MCF 10A (cell line): Measurements from ENCODE around the gene GNG13. TPM values are rescaled to one million over a fixed set of nuclear protein-coding genes. Genes with fewer than 3 reads are reported as not detected.

ENCODE experiments used
- Bru-seq: library from RNA; stranded (reverse); fragments of 400-500 nt; gene quantifications from one replicate; lab custom pipeline; 2021; lab: Mats Ljungman, UMichigan
- BruChase-seq, 2 experiments: library from RNA; stranded (reverse); fragments of 400-500 nt; gene quantifications; one replicate each; lab custom pipeline; 2021; lab: Mats Ljungman, UMichigan
- BruUV-seq: library from RNA; stranded (reverse); fragments of 400-500 nt; replicated peaks from 2 replicates; lab custom pipeline; 2021; lab: Mats Ljungman, UMichigan
- CTCF ChIA-PET: fragments of 300-600 bp; sonication (Branson Sonifier 250); formaldehyde crosslinking; extraction: SDS; loops from one replicate; lab custom pipeline; 2021; ENCODE audit warnings: antibody characterized with exemption, inconsistent platforms; lab: Yijun Ruan, JAX
- POLR2A ChIA-PET: fragments of 300-600, 350-650 bp; sonication (Branson Sonifier 250); formaldehyde crosslinking; extraction: SDS; loops from one replicate; lab custom pipeline; 2020; ENCODE audit warnings: antibody characterized with exemption, inconsistent platforms; lab: Yijun Ruan, JAX
- DNase-seq: peaks from one replicate; pipeline ENCODE4 v3.0.0-alpha.2; 2018; ENCODE audit not compliant: unreplicated experiment
- H3K27ac Mint-ChIP-seq: one replicate; pipeline ENCODE4 v1.8.0; 2022; ENCODE audit warnings: mild to moderate bottlenecking, low read depth, mixed read lengths; ENCODE audit not compliant: unreplicated experiment
- H3K27me3 Mint-ChIP-seq: one replicate; pipeline ENCODE4 v1.8.0; 2022; ENCODE audit warnings: mixed read lengths; ENCODE audit not compliant: insufficient read depth, unreplicated experiment
- H3K36me3 Mint-ChIP-seq: one replicate; pipeline ENCODE4 v1.8.0; 2022; ENCODE audit warnings: mild to moderate bottlenecking, moderate library complexity, mixed read lengths; ENCODE audit not compliant: insufficient read depth, unreplicated experiment
- H3K4me1 Mint-ChIP-seq: one replicate; pipeline ENCODE4 v1.8.0; 2022; ENCODE audit warnings: mixed read lengths; ENCODE audit not compliant: insufficient read depth, unreplicated experiment
- H3K4me3 Mint-ChIP-seq: one replicate; pipeline ENCODE4 v1.8.0; 2022; ENCODE audit warnings: mild to moderate bottlenecking, moderate library complexity, mixed read lengths; ENCODE audit not compliant: unreplicated experiment
- H3K9me3 Mint-ChIP-seq: one replicate; pipeline ENCODE4 v1.8.0; 2022; ENCODE audit warnings: mixed read lengths; ENCODE audit not compliant: unreplicated experiment
- intact Hi-C: fragments of 100-400 bp; cut with micrococcal nuclease; formaldehyde crosslinking; loops from 2 replicates; pipeline ENCODE4 v1.14.1; 2022
- long read RNA-seq: library from polyadenylated mRNA; stranded (forward); transcript quantifications from one replicate; pipeline ENCODE4 v2.0.0, GENCODE V29; 2022
- total RNA-seq: library from RNA; stranded (reverse); gene quantifications from 2 replicates; pipeline ENCODE4 v1.2.3, GENCODE V29; 2022
- TF ChIP-seq, protein P1 (sequence below): fragments of 200-600 bp; IDR thresholded peaks from one replicate; pipeline ENCODE4 v1.8.0; 2022; ENCODE audit warnings: antibody characterized with exemption, mild to moderate bottlenecking; ENCODE audit not compliant: unreplicated experiment

The GNG13 gene, protein sequence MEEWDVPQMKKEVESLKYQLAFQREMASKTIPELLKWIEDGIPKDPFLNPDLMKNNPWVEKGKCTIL
- total RNA-seq, result not detected in 2 replicates
- Bru-seq, nascent RNA, result not detected
- BruChase-seq, experiment 1, labeled RNA remaining after a 6-hour chase, result not detected
- BruChase-seq, experiment 2, labeled RNA remaining after a 2-hour chase, result not detected
- long read RNA-seq, result 0 reads

DNA sequence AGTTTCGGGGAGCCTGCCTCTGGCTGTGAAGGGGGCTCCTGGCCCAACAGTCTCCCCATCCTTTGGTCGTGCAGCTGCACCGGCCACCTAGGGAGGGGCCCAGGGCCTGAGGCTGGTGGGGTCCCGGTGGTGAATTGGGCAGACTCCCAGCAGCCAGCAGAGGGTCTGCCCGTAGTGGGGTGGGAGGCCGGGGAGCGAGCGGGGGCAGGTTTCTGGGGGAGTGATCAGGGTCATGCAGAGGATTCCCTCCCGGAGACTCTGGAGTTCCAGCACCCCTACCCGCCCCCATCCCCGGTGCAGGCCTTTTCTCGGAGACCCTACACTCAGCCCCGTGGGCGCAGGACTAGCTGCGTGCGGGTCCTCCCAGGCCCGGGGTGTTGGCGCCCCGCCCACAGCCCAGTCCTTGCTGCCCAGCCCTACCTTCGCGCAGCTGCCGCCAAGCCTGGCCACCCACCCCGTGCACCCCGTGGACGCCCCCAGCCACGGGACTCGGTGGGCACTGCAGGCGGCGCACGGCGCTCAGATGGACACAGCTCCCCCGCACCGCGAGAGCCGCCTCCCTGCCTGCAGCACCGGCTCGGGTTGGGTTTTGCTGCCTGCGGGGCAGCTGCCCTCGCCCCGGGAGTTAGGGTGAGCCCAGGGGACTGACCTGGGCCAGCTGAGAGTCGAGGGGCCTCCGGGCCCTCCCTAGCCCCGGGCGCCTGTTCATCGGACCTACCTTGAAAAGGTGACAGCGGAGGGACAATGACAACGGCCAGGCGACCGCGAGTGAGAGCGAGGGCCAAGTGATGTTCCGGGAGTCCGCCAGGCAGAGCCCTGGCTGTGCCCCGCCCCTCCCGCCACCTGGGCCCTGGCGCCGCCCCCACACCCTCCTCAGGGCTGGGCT lies at the start of gene GNG13:
Gene GNG13, minus strand, starts transcription at position 787 of the 886 bp plus-strand sequence. CDS start 1,657 bp downstream, outside the sequence.
- ChIA-PET CTCF (no interaction called here), POLR2A (no interaction called here)
- TF ChIP-seq, protein P1, sequence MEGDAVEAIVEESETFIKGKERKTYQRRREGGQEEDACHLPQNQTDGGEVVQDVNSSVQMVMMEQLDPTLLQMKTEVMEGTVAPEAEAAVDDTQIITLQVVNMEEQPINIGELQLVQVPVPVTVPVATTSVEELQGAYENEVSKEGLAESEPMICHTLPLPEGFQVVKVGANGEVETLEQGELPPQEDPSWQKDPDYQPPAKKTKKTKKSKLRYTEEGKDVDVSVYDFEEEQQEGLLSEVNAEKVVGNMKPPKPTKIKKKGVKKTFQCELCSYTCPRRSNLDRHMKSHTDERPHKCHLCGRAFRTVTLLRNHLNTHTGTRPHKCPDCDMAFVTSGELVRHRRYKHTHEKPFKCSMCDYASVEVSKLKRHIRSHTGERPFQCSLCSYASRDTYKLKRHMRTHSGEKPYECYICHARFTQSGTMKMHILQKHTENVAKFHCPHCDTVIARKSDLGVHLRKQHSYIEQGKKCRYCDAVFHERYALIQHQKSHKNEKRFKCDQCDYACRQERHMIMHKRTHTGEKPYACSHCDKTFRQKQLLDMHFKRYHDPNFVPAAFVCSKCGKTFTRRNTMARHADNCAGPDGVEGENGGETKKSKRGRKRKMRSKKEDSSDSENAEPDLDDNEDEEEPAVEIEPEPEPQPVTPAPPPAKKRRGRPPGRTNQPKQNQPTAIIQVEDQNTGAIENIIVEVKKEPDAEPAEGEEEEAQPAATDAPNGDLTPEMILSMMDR, result no peak
- no TSS peak for BruUV-seq
- intact Hi-C loops, result no loop called here
- Mint-ChIP-seq H3K27me3 (no peaks in the 10 kb centered on the region), H3K9me3 (no peaks in the 10 kb centered on the region), H3K36me3 (no peaks in the 10 kb centered on the region), H3K27ac (no peak within 1 kb of the TSS), H3K4me3 (no peak within 1 kb of the TSS), H3K4me1 (peaks cover 5% of the 10 kb centered on the region)
- DNase-seq, result no peak

DNA sequence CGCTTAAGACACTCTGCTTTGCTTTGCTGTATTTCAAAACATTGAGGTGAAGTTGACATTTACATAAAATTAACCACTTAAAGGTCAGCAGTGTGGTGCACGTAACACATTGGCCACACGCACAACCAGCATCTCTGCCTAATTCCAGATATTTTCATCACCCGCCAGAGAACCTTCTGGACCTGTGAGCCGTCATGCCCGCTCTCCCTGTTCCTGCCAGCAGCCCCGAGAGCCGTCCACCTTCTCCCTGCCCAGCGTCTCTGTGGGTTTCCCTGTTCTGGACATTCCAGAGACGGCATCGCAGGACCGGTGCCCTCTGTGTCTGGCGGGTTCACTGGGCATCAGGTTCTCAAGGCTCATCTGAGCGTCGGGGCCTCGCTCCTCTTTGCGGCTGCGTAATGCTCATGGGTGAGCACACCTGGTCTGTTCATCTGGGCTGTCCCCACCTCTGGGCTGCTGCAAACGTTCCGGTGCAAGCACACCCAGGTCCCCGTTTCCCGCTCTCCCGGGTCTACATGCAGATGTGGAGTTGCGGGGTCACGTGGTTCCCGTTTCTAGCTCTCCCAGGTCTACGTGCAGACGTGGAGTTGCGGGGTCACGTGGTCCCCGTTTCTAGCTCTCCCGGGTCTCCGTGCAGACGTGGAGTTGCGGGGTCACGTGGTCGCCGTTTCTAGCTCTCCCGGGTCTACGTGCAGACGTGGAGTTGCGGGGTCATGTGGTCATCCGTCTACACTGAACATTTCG lies 48.1 kb upstream of the GNG13 start:
- peaks cover 5% of the 10 kb centered on the region for H3K36me3 Mint-ChIP-seq
- POLR2A ChIA-PET, result no interaction called here

DNA sequence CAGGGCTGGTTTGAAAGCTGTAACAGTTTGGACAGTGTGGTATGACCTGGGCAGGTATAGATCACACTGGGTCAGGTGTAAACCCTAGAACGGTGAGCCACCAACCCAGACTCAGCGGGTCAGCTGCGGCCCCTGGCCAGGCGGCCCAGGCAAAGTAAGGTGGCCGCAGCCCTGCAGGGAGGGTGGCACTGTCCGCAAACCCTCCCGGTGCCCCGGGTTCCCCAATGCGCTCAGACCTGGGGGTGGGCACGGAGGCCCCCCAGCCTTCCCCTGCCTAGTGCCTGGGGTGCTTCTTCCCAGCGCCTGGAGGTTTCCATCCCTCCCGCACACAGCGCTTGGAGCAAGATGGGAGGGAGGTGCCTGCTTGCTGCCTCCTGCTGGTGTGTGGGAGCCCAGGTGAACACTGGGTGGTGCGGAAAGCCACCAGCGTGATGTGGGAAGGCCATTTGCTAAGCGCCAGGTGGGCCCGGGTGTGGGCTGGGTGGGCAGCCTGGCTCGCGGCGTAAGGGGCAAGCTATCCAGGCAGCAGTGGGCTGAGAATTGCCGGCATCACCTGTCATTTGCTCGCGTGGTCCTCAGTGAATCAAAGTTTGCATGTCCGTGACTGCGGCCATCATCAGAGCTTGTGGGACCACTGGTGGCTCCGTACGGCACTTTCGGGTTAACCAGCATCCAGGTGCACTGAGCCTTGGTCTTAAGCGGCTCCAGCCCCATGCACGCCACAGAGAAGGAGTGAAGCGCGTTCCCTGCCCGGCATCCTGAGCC lies 47.3 kb upstream of the GNG13 start:
- no peak overlapping the region for H3K4me3 Mint-ChIP-seq
- no peaks in the 10 kb centered on the region for H3K27me3 Mint-ChIP-seq
- H3K4me1 Mint-ChIP-seq, result no peaks in the 10 kb centered on the region
- peaks cover 5% of the 10 kb centered on the region for H3K36me3 Mint-ChIP-seq
- CTCF ChIA-PET, result no interaction called here
- BruUV-seq, result no TSS peak
- intact Hi-C loops, result no loop called here
- DNase-seq, result no peak
- H3K9me3 Mint-ChIP-seq, result peaks cover 10% of the 10 kb centered on the region
- TF ChIP-seq, protein P1, result no peak
- no peak overlapping the region for H3K27ac Mint-ChIP-seq
- POLR2A ChIA-PET, result no interaction called here

More for the DNA sequence above, 48.1 kb upstream of the GNG13 start:
- CTCF ChIA-PET, result no interaction called here
- no peaks in the 10 kb centered on the region for H3K4me1 Mint-ChIP-seq
- H3K27me3 Mint-ChIP-seq, result no peaks in the 10 kb centered on the region
- BruUV-seq, result no TSS peak
- no peak for DNase-seq
- no peak overlapping the region for H3K27ac Mint-ChIP-seq
- TF ChIP-seq, protein P1, result no peak
- H3K9me3 Mint-ChIP-seq, result peaks cover 10% of the 10 kb centered on the region
- intact Hi-C loops, result no loop called here
- no peak overlapping the region for H3K4me3 Mint-ChIP-seq
